Measurements from ENCODE around the gene SLIT3.

The SLIT3 gene

DNA sequence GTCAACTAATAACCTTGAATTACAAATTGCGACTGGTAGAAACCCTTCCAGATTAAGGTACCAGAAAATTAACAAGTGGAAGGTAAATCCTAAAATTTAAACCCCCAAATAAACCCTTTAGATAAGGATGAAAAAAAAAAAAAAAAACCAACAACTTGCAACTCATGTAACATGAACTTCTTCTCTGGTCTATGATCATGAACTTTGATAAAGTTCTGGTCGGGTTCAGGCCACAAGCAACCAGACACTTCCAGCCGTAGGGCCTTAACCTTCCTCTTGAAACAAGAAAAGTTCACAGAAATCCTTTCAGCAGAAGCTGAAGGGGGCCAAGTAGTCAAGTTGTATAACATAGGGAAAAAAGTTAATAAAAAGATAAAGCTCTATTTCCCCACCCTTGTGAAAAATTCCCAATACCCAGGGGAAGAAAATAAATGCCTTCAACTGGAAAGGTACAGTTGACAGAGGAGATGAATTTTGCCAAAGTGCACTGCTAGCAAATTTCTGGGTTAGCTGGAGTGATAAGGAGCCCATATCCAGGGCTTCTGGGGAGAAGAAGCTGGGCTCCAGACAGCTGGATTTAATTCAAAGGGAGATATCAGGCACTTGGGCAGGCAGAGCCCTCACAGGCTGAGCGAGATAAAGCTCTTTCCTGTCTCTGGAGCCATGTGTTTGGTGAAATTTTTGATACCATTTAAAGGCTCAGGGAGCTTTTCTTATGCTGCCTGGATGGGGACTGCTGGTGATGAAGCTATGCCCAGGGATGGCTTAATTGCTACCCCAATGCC, 487.6 kb downstream of the SLIT3 start:
- no peak for DNase-seq

DNA sequence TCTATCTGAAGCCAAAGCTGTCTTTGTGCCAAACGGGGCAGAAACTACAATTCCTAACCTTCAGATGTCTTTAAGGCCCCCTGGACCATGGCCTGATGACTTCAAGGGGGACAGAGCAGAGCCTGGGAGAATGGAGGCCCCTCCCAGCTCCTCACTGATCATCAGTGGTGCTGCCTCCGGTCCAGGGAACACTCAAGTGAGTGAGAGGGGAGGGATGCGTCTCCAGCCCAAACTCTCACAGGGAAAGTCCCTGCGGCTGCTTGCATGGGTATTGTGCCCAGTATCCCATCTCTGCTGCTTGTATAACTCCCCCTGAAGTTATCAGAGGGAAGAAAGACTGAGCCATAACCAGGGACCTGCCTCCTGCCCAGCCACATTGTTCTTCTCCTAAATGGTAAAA, 490.3 kb downstream of the SLIT3 start:
- no peak for DNase-seq

DNA sequence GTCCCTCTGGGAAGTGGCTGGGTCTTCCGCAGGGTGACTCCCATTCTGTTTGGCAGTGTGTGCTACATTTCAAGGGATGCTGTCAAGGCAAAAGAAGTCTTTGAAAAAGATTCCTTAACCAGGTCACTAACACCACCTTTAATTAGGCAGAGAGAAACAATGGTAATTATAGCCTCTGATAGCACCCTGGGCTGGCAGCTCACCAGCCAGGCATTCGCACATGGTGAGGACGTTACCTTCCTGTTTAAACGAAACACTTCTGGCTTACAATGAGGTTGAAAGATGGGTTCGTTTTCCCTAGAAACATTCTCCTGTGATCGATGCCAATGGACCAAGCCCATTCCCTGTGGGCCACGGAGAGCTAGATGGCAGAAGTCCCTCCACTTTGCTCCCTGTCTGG, 491.7 kb downstream of the SLIT3 start:
- DNase-seq = no peak

DNA sequence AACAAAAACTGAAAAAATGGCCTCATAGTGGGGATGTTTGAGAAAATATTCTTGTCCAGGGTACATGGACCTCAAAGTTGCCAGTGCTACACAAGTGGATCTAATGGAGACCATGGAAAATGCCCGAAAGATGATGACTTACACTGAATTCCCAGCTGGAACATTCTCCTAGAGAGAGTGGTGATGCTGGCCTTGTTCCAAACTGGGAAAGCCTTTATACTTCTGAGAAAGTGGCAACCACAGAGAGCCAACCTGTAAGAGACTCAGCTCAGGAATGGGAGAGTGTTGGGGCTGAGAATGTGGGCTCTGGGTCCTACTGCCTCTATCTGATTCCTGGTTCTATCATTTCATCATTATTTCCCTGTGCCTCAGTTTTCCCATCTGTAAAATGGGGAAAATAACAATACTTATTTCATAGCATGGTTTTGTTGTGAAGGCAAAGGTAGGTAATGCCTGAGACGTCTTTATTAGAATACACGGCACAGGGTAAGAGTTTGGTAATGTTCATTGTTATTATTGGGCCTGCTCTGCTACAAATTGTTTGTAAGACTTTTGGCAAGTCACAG, 492.8 kb downstream of the SLIT3 start:
- no peak for DNase-seq

DNA sequence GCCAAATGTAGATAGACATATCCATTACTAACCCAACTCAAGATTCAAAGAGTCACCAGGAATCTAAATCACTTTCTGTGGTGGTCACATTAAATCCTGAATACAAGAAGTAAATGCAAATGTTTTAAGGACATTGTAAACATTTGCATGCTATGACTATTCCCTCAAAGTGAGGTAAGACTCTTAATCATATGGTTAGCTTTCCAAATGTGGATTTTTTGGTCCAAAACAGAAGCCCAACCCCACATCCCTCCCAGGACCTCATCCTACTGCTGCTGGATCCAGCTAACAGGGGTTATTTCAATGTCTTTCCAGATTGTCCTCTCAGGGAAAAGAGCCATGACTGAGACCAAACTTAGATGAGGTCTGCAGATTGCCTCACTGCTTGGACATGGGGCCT, 493.7 kb downstream of the SLIT3 start:
- DNase-seq = no peak

DNA sequence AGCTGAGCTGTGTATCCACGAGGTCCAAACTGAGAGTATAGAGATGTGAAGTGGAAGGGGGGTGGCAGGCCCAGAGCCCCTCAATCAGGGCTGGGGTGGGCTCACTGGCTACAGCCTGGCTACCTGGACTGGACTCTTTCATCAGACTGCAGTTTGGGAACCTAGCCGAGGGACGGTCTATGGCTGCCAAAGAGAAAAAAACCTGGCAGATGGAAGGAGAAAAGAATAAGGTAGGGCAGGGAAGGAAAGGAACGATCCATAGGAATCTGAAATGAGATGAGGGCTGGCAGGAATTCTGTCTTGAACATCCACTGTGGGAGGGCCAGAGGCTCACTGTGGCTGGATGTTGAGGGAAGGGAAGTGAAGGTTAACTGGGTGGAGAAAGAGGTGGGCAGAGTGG, 497.4 kb downstream of the SLIT3 start:
- no peak for DNase-seq

DNA sequence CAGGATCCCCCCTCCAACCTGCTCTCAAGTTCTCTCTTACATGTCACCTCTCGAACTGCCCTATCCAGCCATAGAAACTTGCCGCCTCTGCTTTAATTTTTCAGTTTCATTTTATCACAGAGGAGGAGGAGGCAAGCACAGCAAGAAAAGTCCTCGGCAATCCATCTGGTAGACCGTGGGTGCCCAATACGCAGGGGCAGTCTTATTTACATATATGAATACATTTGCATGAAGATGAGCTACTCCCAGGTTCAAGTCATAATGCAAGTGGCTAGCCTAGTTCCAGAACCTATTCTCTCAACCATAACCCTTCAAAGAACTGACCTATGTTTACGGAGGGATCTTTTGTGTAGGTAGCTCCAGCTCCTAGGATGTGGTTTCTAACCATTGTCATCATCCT, 498.6 kb downstream of the SLIT3 start:
- no peak for DNase-seq

DNA sequence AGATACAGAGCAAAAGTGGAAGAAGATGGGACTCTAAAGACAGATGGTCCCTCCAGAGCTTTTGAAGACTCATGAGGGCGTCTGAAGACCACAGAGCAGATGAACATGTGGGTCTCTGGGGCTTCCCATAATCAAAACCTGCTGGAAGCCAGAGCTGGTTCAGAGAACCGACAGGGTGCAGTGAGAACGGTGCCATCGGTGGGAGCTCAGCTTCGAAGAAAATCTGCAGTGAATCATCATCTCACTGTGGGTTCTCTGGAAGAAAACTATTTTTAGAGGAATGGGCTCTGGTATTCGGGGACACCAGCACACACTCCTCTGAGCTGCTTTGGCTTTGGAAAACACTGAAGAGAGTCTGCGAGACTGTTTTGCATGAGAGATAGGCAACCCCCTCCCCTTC, 499.4 kb downstream of the SLIT3 start:
- DNase-seq = no peak

DNA sequence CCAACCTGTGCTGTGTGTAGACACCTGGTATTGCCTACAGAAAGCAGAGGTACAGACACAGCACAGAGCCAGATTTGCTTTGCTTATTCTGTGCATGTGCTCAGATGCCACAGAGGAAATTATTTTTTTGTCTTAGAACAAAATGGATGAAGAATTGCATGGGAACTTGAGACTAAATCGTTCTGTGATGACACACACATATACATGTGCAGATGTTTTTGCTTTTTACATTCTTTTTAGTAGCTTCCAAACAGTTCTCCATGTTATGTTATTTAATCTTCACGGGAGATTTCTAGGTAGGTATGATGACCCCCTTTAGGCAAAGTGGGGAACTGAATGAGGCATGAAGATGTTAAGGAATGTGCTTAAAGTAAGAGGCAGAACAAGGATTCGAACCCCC, 500.2 kb downstream of the SLIT3 start:
- no peak for DNase-seq

DNA sequence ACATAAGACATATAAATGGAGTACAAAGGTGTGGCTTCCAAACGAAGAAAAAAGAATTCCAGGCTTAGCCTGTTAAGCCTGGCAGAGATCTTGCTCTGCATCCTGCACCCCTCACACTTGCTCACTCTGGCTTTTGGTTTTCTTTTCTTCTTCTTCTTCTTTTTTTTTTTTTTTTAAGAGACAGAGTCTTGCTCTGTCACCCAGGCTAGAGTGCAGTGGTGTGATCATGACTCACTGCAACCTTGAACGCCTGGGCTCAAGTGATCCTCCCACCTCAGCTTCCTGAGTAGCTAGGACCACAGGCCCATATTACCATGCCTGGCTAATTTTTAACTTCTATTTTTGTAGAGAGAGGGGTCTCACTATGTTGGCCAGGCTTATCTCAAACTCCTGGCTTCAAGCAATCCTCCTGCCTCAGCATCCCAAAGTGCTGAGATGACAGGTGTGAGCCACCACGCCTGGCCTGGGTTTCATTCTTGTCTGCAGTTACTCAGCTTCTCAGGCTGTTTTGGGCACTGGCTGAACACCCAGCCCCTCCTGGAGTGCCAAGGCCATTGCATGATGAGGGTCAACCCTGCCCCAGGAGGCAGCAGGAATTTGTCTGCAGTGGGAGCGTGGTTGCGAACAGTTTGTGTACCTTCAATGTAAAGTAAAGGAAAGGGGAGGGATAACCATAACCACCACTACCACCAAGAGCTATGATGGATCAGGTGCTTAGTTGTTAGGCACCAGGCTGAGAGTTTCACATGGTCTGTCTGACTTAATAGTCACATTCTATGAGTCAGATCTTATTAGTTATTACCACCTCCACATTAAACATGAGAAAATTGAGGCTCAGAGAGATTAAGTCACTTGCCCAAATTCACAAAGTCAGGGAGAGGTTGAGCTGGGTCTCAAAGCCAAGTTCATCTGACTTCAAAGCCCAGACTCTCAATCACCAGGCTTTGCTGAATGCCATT, 502.6 kb downstream of the SLIT3 start:
- DNase-seq = no peak

DNA sequence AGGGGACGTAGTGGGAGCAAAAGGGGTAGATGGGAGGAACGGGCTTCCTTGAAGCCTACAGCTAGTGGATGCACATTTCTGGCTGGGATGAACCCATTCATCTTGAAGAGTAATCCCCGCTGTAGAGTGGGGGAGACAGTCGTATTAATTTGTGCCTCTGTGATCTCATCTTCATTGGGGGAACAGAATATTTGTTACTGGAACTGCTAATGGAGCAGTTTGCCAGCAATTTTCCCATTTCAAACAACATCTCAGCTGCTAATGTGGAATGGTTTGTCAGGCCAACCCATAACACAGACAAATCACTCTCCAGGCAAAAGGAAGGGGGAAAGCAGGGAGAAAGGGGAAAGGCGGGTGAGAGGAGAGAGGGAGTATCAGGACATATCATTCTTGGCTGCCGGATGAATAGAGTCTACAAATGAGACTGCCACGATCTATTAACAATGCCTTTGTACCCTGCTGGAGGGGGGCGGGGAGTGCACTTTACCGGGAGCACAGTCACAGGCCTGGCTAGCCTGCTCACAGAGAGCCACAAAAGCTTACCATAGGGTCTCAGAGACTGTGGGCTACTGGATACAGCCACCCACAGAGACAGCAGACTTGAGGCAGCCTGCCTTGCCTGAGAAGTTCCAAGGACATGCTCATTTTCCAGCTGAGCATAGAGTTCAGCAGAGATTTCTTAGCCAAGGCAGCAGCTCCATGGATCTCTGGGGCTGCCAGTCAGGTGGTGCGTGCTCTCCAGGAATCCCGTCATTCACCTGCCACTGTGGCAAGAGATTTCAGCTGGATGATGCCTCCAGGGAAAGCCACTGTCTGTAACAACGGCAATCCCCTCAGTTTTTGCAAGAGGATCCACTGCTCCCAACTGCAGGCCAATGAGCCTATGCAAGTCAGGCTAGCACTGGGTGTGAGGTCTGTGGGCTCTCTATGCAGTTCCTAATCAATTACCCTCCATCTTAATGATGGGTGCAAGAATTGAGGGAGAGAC, 504.1 kb downstream of the SLIT3 start:
- DNase-seq = no peak

DNA sequence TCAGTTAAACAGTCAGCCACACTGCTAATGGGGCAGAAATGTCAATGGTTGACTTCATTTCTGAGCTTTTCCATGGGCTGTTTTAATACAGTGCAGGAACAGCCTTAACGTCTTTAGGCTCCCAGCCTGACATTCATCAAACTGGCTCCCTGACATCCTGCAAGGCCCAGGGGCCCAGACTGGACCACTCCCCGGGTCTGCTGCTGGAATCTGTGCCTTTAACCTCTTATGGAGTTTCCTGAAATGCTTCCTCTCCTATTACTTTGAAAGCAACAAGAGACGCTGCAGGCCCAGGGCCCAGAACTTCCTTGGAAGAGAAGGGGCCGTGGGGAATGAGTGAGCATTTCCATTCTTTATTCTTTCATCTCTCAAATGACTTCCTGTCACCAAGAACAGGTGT, 504.9 kb downstream of the SLIT3 start:
- no peak for DNase-seq

DNA sequence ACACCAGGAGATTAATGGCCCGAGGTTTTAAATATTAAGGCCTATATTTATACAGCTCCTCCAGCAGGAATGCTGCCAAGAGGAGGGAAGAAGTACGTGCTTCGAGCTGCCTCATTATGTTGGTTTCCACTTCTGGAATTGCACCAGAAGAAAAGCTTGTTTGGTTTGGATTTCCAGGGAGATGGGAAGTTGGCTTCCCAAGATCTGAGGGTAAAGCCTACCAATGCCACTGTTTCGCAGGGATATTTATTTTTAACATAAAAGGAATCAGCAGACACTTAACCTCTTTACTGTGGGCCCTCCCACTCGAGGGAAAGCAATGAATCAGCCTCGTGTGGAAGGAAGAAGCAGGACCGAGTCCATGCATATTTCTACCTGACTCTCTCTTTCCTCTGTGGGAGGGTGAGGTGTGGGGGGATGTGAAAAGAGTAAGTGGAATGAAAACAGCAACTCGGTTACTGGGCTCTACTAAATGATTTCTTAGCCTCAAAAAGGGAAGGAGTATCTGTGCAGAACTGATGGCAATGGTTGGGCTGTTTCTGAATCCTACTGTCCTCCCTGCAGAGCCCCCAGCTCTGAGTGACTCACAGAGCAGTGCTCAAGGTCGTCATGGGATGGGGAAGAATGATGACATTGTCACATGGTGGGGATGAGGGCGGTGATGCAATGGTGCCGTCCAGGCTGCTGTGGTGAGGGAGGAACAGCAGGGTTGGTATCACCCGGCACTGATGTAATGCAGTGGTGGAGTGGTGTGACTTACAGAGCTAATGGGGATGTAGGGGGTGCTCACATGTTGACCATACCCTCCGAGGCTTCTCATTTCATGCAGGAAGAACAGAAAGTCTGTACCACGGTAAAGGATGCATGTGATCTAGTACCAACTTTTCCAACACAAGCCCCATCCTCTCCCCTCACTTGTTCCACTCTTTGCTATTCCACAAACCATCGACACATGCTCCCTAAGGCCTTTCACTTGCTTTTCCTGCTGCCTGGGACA, 506.8 kb downstream of the SLIT3 start:
- no peak for DNase-seq

DNA sequence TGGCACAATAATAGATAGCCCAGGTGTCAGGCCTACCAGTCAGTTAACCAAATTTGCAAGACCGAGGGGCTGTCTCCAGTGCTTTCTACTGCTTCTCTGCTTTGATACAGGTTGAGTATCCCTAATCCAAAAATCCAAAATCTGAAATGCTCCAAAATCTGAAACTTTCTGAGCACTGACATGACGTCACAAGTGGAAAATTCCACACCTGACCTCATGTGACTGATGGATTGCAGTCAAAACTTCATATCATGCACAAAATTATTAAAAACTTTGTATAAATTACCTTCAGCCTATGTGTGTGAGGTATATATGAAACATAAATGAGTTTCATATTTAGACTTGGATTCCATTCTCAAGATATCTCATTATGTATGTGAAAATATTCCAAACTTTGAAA, 508.3 kb downstream of the SLIT3 start:
- no peak for DNase-seq

DNA sequence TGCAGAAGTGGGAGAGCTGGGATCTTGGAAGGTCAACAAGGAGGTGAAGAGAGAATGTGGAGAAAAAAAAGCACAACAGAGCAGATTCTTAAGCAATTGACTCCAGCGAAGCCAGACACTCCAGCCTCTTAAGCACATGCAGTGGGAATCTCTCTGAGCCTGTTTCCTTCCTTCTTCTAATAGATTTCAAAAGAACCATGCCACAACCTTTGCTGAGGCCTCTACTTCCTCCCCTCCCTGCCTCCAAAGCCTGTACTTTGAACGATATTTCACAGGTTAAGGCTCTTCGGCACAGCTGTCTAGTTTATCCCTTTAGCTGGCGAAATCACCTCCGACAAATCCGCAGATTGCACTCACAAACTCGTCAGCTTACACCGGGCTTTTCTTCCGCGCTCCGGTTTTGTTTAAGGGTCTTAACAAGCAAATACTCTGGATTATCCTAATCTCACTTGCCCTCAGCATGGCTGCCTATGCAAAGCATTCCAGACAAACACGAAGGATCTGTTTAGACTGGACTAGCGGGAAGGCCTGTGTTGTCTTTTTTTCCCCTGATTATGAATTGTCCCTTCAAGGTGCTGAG, 510.2 kb downstream of the SLIT3 start:
- DNase-seq = no peak

DNA sequence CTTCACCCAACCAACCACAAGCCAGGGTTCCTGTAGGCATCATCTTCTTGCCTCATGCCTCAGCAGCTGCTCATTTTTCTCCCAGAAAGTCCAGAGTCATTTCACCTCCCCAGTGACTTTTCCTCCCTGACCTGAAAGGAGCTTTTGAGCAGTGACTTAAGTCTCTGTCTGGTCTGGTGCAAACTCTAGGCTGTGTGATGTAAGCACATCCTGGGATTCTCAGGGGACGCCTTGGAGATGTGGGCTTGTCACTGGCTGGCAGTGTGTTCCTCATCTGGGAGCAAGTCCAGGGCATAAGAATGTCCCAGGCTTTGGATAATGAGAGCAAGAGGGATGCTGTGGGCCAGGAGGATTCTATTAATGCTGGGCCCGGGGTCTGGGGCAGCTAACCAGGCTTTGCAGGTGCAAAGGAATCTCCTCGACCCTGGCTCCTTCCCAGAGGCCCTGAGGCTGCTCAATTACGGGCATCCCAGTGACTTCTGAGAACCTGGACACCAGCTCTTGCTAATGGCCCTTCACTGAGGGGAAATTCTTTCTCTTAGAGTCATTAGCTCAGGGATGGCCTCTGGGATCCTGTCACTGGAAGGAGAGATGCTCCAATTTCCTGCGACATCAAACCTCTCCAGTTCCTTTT, 510.8 kb downstream of the SLIT3 start:
- DNase-seq = no peak

DNA sequence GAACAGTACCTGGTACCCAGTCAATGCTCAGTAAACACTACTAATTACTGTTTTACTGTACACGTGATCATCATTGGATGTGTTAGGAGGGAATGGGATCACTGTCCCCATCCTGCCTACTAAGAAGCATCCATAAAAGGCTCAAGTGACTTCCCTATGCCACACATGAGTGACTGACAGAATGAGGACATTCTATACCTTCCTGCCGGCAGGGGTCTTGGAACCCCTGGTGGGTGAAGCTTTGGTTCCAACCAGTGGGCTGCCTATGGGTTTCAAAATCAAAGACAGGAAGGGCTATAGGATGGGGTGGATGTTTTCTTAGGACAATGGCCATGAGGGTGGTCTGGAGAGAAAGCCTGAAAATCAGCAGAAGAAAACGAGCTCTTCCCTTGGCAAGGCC, 512.2 kb downstream of the SLIT3 start:
- DNase-seq = no peak

DNA sequence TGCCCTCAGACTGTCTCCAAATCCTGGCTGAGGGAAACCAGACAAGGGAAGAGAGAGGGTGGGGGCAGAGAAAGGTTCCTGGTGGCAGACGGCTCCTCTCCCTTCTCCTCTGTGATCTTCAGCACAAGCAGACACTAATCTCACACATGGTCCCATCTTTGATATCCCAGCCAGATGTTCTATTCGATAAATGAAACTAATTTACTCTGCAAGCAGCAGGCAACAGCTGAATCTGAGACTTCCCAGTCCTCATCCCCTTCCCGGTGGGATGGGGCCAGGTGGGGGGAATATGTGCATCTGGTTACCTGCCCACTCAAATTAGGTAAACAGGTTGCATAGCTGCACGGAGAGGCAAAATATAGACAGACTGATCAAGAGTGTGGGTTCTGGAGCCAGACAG, 512.8 kb downstream of the SLIT3 start:
- no peak for DNase-seq

DNA sequence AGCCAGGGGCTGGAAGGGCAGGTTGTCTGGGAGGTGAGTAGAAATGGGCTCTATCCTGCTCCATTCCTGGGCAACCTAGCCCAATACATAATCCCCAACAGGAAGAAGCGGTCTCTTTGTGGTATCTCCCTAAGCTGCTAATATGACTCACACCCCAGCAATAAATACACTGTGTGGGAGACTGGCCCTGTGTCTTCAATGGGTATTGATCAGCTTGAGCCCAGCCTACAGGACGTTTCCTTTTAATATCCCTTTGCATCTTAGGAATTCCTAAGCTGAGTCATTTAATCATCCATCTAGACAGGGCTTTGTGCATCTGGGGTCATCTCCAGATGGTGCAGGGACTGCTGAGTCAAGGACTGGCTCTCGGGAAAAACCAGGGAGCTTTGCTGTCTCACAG, 514.8 kb downstream of the SLIT3 start:
- no peak for DNase-seq

DNA sequence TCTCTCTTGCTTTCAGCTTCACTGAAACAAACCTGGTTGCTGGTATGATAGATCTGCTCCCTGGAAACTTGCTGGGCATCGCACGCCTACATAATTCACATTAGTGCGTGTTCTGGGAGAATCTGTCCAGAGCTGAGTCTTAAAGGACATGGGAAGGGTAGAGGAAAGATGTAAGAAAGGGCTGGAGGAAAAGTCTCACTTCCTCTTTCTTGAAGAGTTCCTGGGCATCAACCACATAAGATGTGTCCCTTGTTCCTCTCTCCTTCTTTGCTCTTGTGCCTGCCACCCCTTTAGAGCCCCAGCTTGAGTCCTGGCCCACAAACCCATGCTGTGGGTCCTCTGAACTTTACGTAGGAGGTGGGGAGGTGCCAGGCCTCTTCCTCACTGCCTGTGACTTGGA, 516.5 kb downstream of the SLIT3 start:
- no peak for DNase-seq

Measured in NCI-H1417 treated with DMSO at 0.1 percent for 48 hours (cell line).